Activated naive CD4-positive, alpha-beta T cell treated with anti-CD3 and anti-CD28 coated beads, Interleukin-2, amount 50 U/mL, for 24 hours (primary cell): ENCODE results near the gene ZMIZ2.

ENCODE experiments used
- H3K27ac Mint-ChIP-seq: one replicate; pipeline ENCODE4 v1.8.0; 2021; ENCODE audit warnings: mild to moderate bottlenecking, mixed read lengths
- H3K27me3 Mint-ChIP-seq: one replicate; pipeline ENCODE4 v1.8.0; 2021; ENCODE audit warnings: mixed read lengths
- H3K36me3 Mint-ChIP-seq: one replicate; pipeline ENCODE4 v1.8.0; 2021; ENCODE audit warnings: mixed read lengths
- H3K4me1 Mint-ChIP-seq: one replicate; pipeline ENCODE4 v1.8.0; 2021; ENCODE audit warnings: mixed read lengths
- H3K4me3 Mint-ChIP-seq: one replicate; pipeline ENCODE4 v1.8.0; 2021; ENCODE audit warnings: mild to moderate bottlenecking, mixed read lengths
- H3K9me3 Mint-ChIP-seq: one replicate; pipeline ENCODE4 v1.8.0; 2021; ENCODE audit warnings: mixed read lengths

The ZMIZ2 gene

DNA sequence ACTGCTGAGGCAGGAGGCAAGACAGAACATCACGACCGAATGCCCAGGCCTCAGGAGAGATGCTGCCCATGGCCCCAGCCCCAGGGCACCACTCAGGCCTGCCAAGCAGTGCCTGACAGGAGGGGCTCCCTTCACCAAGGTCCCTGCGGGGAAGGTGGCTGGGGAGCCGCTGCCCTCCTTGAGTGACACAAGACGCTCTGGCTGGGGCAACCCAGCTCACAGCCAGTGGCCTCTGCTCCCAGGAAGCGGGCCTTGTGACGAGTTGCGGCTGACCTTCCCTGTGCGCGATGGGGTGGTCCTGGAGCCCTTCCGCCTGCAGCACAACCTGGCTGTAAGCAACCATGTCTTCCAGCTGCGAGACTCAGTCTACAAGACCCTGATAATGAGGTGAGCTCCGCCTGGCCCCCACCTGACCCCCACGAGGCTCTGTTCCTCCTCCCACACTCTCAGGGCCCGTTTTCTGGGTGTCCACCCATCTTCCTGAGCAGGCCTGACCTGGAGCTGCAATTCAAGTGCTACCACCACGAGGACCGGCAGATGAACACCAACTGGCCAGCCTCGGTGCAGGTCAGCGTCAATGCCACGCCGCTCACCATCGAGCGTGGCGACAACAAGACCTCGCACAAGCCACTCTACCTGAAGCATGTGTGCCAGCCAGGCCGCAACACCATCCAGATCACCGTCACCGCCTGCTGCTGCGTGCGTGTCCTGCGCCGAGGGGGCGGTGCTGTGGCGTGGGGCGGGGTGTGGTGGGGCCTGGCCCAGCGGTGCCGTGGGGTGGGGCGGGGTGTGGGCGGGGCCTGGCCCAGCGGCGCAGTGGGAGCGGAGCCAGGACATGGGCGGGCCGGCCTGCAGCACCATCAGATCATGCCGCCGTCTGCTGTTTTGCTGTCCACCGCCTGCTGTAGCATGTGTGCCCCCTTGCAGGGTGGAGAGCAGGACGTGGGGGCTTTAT, 12.8 kb downstream of the ZMIZ2 start:
- Mint-ChIP-seq H3K9me3 (no peaks in the 10 kb centered on the region), H3K4me3 (no peak overlapping the region), H3K27me3 (no peaks in the 10 kb centered on the region), H3K36me3 (peaks cover 5% of the 10 kb centered on the region), H3K27ac (no peak overlapping the region), H3K4me1 (no peaks in the 10 kb centered on the region)

DNA sequence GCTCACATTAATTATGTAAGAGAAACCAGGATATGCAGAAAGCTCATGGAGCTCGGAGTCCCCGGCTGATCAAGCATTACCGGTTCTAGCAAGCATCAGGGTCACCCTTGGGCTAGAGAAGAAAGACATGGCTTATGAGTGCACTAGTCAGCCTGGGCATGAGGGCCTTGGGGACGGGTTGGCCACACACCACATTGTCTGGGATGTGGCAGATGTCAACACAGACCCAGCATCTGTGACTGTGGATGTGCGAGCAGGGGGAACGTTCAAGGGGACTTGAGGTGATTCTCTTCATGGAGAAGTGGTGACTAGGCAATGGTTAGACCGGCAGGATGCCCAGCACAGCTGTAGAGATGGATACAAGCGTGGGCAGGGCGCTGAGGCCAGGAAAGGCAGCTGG, 13.7 kb downstream of the ZMIZ2 start:
- Mint-ChIP-seq H3K27me3 (no peaks in the 10 kb centered on the region), H3K9me3 (no peaks in the 10 kb centered on the region), H3K4me1 (peaks cover 3% of the 10 kb centered on the region), H3K36me3 (peaks cover 5% of the 10 kb centered on the region), H3K27ac (no peak overlapping the region), H3K4me3 (no peak overlapping the region)

DNA sequence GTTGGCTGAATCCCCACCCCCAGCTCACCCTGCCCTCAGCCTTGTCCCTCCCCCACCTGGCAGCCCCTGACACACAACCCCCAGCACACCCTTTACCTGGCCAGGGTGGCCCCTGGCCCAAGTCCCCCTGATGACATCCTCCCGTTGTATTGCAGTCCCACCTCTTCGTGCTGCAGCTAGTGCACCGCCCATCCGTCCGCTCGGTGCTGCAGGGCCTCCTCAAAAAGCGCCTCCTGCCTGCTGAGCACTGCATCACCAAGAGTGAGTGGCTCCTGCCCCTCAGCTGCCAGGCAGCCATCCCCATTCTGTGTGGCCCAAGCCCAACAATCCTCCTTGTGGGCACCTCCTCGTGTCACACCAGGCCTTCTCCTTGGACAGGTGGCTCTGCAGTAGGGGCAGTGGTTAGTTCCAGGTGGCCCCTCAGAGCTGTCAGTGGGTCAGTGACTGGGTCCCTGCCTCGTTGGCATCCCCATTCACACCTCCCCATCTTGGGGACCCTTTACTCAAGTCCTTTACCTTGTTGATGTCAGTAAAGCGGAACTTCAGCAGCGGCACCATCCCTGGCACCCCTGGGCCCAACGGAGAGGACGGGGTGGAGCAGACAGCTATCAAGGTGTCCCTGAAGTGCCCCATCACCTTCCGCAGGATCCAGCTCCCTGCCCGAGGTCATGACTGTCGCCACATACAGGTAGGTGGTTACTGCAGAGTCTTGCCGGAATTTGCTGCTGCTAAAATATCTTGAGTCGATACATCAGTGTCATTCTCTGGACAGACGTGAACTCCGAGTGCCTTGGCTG, 14.3 kb downstream of the ZMIZ2 start:
- H3K27me3 Mint-ChIP-seq, result no peaks in the 10 kb centered on the region
- no peak overlapping the region for H3K27ac Mint-ChIP-seq
- H3K4me1 Mint-ChIP-seq, result peaks cover 7% of the 10 kb centered on the region
- peaks cover 5% of the 10 kb centered on the region for H3K36me3 Mint-ChIP-seq
- no peaks in the 10 kb centered on the region for H3K9me3 Mint-ChIP-seq
- H3K4me3 Mint-ChIP-seq, result no peak overlapping the region

DNA sequence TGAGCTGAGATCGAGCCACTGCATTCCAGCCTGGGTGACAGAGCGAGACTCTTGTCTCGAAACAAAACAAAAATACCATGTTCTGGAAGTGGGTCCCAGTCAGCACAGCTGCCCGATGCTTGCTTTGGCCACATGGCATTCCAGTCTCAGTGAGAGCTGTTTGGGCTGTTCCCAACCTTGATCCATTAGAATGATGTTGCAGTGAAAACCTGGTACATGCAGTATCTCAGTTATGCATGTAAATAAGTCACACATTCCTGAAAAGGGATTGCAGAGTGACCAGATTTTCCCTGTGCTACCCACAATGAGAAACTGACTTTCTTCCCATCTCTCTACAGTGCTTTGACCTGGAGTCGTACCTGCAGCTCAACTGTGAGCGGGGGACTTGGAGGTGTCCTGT, 15.4 kb downstream of the ZMIZ2 start:
- H3K27ac Mint-ChIP-seq, result no peak overlapping the region

DNA sequence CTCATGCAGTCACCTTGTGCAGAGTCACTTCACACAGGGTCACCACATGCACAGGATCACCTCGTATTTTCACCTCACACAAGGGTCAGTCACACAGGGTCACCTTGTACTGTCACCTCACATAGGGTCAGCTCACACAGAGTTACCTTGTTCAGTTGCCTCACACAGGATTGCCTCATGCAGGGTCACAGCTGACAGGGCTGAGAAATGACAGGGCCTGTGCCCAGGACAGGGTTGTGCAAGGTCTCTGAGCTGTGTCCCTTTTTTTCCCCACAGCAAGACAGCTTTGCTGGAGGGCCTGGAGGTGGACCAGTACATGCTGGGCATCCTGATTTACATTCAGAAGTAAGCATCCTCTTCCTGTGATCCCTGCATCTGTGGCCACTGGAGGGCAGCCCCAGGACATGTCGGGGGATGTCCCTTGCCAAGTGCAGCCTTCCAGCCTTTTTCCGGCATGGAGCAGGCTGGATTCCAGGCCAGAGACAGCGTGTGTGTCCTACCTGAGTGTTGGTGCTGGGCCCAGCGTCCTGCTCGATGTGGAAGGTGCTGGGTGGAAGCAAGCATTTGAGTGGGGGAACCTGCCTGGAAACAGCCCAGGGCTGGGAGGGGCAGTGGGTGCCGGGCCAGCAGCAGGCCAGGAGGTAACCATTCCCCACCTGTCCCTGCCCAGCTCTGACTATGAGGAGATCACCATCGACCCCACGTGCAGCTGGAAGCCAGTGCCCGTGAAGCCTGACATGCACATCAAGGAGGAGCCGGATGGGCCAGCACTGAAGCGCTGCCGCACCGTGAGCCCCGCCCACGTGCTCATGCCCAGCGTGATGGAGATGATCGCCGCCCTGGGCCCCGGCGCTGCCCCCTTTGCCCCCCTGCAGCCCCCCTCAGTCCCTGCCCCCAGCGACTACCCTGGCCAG, 16.3 kb downstream of the ZMIZ2 start:
- Mint-ChIP-seq H3K9me3 (no peaks in the 10 kb centered on the region), H3K36me3 (peaks cover 5% of the 10 kb centered on the region), H3K4me1 (peaks cover 27% of the 10 kb centered on the region), H3K27ac (no peak overlapping the region), H3K4me3 (no peak overlapping the region), H3K27me3 (no peaks in the 10 kb centered on the region)

More for the DNA sequence above, 15.4 kb downstream of the ZMIZ2 start:
- no peaks in the 10 kb centered on the region for H3K9me3 Mint-ChIP-seq
- H3K36me3 Mint-ChIP-seq, result peaks cover 5% of the 10 kb centered on the region
- H3K4me3 Mint-ChIP-seq, result no peak overlapping the region
- H3K4me1 Mint-ChIP-seq, result peaks cover 18% of the 10 kb centered on the region
- no peaks in the 10 kb centered on the region for H3K27me3 Mint-ChIP-seq

DNA sequence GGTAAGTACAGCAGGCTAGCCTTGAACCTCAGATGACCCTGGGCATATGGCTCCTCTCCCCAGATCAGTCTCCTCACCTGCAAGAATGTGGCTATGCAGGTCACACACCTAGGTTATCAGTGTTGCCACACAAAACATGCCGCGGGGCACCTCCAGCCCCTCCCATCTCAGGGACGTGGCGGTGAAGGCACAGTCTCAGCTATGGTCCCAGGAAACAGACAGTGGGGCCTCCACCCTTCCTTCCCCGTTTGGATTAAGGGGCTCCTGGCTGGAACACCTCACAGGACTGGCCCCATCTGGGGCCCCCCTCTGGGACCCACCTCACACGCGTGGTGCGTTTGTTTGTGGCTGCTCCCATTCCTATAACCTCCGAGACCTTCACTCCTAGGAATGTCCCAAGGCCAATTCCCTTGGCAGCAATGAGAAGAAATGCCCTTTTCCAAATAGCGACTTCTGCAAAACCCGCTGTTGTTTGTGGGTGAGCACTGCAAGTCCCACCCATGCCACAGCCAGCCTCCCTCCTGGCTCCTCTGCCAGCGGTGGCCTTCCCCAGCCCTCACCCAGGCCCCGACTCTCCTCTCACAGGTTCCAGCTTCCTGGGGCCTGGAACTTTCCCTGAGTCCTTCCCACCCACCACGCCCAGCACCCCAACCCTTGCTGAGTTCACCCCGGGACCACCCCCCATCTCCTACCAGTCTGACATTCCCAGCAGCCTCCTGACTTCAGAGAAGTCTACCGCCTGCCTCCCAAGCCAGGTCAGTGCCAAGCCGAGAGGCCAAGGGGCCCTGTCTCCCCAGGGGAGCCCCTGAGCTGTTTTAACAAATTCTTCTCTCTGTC, 17.1 kb downstream of the ZMIZ2 start:
- H3K4me3 Mint-ChIP-seq, result no peak overlapping the region
- no peaks in the 10 kb centered on the region for H3K27me3 Mint-ChIP-seq
- no peak overlapping the region for H3K27ac Mint-ChIP-seq
- H3K4me1 Mint-ChIP-seq, result peaks cover 36% of the 10 kb centered on the region
- H3K9me3 Mint-ChIP-seq, result no peaks in the 10 kb centered on the region
- H3K36me3 Mint-ChIP-seq, result peaks cover 7% of the 10 kb centered on the region

DNA sequence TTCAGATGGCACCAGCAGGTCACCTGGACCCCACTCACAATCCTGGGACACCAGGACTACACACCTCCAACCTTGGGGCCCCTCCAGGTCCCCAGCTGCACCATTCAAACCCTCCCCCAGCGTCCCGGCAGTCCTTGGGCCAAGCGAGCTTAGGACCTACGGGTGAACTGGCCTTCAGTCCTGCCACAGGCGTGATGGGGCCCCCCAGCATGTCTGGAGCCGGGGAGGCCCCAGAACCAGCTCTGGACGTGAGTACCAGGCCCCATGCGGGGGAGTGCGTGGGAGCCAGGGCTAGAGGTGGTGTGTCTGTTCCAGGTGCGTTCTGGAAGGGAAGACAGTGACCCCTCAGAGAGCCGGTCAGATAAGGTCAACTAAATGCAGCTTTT, 17.8 kb downstream of the ZMIZ2 start:
- H3K27ac Mint-ChIP-seq, result no peak overlapping the region
- H3K4me1 Mint-ChIP-seq, result peaks cover 41% of the 10 kb centered on the region
- H3K36me3 Mint-ChIP-seq, result peaks cover 7% of the 10 kb centered on the region
- H3K27me3 Mint-ChIP-seq, result no peaks in the 10 kb centered on the region
- no peak overlapping the region for H3K4me3 Mint-ChIP-seq
- H3K9me3 Mint-ChIP-seq, result no peaks in the 10 kb centered on the region

DNA sequence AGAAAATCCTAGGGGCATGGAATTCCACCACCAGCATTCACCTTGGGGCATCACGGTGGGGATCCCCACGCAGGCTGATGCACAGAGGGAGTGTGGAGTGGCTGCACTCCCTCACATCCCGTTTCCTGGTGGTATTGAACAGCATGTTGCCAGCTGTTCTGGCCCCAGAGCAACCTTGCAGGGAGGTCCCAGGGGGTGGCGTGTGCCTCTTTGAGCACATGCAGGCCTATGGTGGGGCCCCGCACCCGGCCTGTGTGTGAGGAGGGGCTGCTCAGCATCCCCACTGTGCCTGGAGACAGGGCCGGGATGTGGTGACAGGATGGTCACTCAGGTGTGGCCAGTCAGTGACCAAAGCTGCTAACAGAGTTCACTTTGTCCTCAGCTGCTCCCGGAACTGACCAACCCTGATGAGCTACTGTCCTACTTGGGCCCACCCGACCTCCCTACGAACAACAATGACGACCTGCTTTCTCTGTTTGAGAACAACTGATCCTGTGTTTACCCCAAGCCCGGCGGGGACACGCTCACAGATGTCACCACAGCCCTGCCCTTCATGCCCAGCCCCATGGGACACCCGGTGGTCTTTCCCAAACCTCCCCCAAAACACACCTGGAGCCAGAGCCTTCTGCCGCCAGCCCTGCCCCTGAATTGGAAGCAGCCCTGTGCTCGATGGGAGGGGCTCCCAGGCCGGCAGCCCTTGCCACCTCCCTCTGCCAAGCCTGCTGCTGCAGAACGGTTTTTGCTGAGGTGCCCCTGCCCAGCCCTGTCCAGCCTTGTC, 18.7 kb downstream of the ZMIZ2 start:
- no peaks in the 10 kb centered on the region for H3K9me3 Mint-ChIP-seq
- H3K36me3 Mint-ChIP-seq, result peaks cover 7% of the 10 kb centered on the region
- no peaks in the 10 kb centered on the region for H3K27me3 Mint-ChIP-seq
- no peak overlapping the region for H3K4me3 Mint-ChIP-seq
- peaks cover 44% of the 10 kb centered on the region for H3K4me1 Mint-ChIP-seq
- peak overlapping the region; percentile 30 for H3K27ac Mint-ChIP-seq

DNA sequence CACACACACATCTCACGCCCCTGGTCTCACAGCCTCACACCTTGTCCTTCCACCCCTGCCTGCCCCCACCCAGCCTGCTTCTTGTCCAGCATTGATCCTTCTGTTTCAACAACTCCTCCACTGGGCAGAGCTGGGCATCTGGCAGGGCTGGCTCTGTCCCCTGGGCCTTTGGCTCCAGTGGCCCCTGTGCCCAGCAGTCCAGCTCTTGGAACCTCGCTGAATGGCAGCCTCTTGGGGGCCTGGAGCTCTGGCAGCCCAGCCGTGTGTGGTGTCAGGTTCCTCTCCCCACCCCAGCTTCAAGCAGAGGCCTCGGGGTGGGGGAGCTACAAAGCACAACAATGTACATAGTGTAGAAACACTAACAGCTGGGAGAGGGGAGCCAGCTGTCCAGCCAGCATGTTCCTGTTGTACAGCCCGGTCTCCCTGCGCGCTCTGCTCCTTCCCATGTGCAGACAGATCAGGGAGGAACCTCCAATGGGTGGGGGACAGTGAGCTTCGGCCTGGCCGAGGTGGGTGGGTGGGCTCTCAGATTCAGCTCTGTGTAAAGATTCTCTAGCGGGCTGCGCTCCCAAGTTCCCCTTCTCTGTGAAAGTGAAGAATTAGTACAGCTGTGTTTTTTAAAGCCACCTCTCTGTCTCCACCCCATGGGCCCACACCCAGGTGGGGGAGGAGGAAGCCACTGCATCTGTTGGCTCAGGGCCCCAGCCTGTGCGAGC, 19.4 kb downstream of the ZMIZ2 start:
- Mint-ChIP-seq H3K4me1 (peaks cover 44% of the 10 kb centered on the region), H3K9me3 (no peaks in the 10 kb centered on the region), H3K27ac (peak overlapping the region; percentile 35), H3K27me3 (no peaks in the 10 kb centered on the region), H3K4me3 (no peak overlapping the region), H3K36me3 (peaks cover 6% of the 10 kb centered on the region)

DNA sequence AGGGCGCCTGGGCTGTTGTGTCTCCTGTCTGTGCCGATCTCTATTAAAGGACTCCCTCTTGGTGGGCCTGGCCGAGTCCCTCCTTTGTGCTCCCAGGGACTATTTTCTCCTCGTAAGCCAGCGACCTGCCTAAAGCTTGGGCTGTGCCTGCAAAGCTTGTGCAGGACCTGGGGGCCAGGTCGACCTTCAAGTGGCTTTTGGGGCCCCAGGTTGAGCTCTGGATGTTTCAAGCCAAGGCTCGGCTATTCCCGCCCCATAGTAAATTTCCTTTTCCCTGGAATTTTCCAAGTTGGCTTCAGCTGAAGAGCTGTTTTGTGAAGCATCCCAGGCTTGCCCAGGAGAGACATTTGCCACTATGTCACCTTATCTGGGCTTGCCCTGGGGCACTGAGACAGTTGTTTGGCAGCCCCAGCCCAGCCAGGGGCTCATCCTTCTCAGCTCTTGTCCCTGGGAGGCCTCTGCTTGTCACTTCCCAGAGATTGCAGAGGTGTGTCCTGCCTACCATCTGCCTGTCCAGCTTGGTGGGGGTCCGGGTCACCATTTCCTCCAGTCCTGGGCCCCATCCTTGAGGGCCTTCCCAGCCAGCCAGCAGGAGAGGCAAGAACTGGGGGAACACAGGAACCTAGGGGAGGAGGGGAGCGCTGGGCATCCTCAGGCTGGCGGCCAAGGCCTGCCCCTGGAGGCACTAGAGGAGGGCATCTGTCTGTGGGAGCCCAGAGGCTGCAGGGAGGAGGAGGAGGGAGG, 20.2 kb downstream of the ZMIZ2 start:
- peaks cover 6% of the 10 kb centered on the region for H3K36me3 Mint-ChIP-seq
- H3K4me3 Mint-ChIP-seq, result no peak overlapping the region
- H3K27ac Mint-ChIP-seq, result peak overlapping the region; percentile 41
- no peaks in the 10 kb centered on the region for H3K9me3 Mint-ChIP-seq
- no peaks in the 10 kb centered on the region for H3K27me3 Mint-ChIP-seq
- peaks cover 44% of the 10 kb centered on the region for H3K4me1 Mint-ChIP-seq

DNA sequence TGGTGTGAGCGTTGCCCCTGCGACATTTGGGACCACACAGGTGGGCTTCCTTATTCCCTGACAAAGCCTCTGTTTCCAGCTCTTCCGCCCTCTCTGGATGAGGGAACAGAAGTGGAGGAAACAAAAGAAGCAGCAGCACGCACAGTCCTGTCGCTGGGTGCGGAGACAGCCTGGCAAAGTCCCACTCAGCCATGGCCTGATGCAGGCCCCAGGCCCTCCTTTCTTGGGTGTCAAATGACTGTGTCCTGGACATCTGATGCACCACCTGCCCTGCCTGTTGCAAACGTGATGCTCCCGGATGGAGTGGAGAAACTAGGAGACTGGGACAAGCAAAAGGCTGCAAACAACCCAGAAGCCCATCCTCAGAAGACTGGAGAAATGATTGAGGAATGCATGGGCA, 20.7 kb downstream of the ZMIZ2 start:
- H3K4me1 Mint-ChIP-seq, result peaks cover 44% of the 10 kb centered on the region
- peaks cover 4% of the 10 kb centered on the region for H3K36me3 Mint-ChIP-seq
- peak overlapping the region; percentile 48 for H3K27ac Mint-ChIP-seq
- no peaks in the 10 kb centered on the region for H3K27me3 Mint-ChIP-seq
- H3K9me3 Mint-ChIP-seq, result no peaks in the 10 kb centered on the region
- H3K4me3 Mint-ChIP-seq, result peak overlapping the region; percentile 34

DNA sequence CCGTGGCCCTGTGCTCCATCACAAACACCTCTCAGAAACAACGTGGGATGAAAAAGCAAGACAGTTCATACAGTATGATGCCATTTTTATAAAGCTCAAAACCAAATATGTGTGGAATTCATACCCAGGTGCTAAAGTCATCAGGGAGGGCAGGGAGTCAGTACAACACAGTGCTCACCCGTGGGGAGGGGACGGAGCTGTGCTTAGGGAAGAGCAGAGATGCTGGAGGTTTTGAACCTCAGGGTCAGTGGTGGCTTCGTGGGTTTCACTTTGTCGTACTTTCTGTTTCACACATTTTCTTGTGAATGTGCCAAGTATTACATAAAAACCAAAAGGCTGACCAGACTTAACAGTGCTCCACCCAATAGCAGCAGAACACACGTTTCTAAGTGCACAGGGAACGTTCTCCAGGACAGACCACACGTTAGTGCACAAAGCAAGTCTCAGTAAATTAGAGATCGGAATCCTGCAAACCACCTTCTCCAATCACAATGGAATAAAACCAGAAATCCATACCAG, 21.2 kb downstream of the ZMIZ2 start:
- H3K27ac Mint-ChIP-seq, result peak overlapping the region; percentile 48
- H3K4me1 Mint-ChIP-seq, result peaks cover 44% of the 10 kb centered on the region
- peaks cover 2% of the 10 kb centered on the region for H3K36me3 Mint-ChIP-seq
- no peaks in the 10 kb centered on the region for H3K27me3 Mint-ChIP-seq
- H3K9me3 Mint-ChIP-seq, result no peaks in the 10 kb centered on the region
- peak overlapping the region; percentile 34 for H3K4me3 Mint-ChIP-seq

DNA sequence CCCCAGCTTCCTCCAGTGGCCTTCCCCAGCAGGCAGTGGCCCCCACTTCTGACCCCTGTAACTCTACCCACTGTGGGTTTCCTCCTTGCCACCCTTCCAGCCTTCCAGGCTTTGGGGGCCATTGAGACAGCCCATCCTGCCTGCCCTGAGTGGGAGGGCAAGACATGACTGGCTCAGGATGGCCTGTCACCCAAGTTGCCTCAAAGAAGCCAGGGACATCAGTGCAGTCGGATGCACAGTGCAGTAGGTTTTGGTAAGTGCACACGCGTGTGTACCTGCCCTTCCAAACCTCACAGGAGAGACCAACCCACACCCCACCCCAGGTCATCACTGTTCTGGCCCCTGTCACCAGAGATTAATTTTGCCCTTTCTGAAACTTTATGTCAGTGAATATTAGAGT, 22.7 kb downstream of the ZMIZ2 start:
- Mint-ChIP-seq H3K4me1 (peaks cover 44% of the 10 kb centered on the region), H3K9me3 (no peaks in the 10 kb centered on the region), H3K27ac (peak overlapping the region; percentile 55), H3K36me3 (peaks cover 2% of the 10 kb centered on the region), H3K27me3 (no peaks in the 10 kb centered on the region), H3K4me3 (no peak overlapping the region)
